Lower leg skin (tissue), 3 donors: ENCODE measurements around the gene BAIAP2.

Experiments
- POLR2A ChIP-seq, 2 donors: fragments of 450-650 bp; IDR thresholded peaks; one replicate each; pipeline ENCODE4 v1.6.1; 2016 to 2017; ENCODE audit warnings: antibody characterized with exemption in 2 of 2, mild to moderate bottlenecking in 1 of 2, moderate library complexity in 1 of 2
- TF ChIP-seq, protein P1 (sequence below), 3 donors: fragments of 450-650 bp; IDR thresholded peaks; one replicate each; pipeline ENCODE4 v1.5.1; 2016; ENCODE audit warnings: antibody characterized with exemption in 3 of 3, mild to moderate bottlenecking in 3 of 3, moderate library complexity in 2 of 3

DNA sequence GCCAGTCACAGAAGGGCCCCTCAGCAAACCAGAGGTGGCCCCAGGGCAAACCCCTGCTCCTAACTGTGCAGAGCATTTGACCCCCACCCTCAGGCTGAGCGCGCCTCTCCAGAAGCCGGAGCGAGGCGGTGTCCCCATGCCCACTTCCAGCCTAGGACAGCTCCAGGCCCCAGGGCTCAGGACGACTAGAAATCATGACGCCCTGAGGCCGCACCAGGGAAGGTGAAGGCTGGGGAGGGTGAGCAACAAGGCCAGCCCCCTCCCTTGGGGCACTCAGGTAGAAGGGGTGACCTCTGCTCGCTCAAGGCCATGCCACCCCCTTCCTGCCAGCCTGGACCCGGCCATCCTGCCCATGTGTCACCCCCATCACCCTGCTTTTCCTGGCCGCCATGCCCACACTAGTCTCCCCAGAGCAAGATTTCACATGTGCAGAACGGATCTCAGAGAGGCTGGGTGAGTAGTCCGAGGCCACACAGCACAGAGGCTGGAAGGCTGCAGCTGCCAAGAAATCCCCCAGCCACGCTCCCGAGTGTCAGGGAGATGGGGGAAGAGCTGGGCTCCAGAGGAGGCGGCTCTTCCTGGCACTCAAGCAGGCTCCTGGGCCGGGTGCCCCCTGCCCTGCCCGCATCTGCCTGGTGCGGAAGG lies 128.2 kb downstream of the BAIAP2 start:
- TF ChIP-seq POLR2A (IDR thresholded peaks at IDR 0.05) = no peak
- TF ChIP-seq, protein P1, sequence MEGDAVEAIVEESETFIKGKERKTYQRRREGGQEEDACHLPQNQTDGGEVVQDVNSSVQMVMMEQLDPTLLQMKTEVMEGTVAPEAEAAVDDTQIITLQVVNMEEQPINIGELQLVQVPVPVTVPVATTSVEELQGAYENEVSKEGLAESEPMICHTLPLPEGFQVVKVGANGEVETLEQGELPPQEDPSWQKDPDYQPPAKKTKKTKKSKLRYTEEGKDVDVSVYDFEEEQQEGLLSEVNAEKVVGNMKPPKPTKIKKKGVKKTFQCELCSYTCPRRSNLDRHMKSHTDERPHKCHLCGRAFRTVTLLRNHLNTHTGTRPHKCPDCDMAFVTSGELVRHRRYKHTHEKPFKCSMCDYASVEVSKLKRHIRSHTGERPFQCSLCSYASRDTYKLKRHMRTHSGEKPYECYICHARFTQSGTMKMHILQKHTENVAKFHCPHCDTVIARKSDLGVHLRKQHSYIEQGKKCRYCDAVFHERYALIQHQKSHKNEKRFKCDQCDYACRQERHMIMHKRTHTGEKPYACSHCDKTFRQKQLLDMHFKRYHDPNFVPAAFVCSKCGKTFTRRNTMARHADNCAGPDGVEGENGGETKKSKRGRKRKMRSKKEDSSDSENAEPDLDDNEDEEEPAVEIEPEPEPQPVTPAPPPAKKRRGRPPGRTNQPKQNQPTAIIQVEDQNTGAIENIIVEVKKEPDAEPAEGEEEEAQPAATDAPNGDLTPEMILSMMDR (IDR thresholded peaks at IDR 0.05) = no peak
